ENCODE measurements around the gene ALDH1A1. TPM values are rescaled to one million over a fixed set of nuclear protein-coding genes. Genes with fewer than 3 reads are reported as not detected.

Gene ALDH1A1
- polyA plus RNA-seq, 1 experiment, result 7.0 TPM

- no peak for TF ChIP-seq CTCF (IDR thresholded peaks at IDR 0.05; ENCODE audit: low read depth, low read length)
- H3K27ac ChIP-seq (ENCODE audit: low read depth, low read length), result no peak overlapping the region
- H3K27me3 ChIP-seq (ENCODE audit: control insufficient read depth, insufficient read depth, low read length), result no peaks in the 10 kb centered on the region
- H3K4me3 ChIP-seq (ENCODE audit: low read depth, low read length), result no peak overlapping the region
- CTCF ChIA-PET, result no interaction called here
- H3K9me3 ChIP-seq (ENCODE audit: control insufficient read depth, insufficient read depth, low read length), result no peaks in the 10 kb centered on the region
- POLR2A ChIA-PET, result no interaction called here
- DNase-seq (ENCODE audit: low read depth, low spot score), result no peak
Observed at GRCh38 chr9:72955571-72955970, 2.7 kb upstream of the ALDH1A1 start.

GRCh38 chr9:72955126-72955455 is 2.2 kb upstream of the ALDH1A1 start:
- no peaks in the 10 kb centered on the region for H3K27me3 ChIP-seq (ENCODE audit: control insufficient read depth, insufficient read depth, low read length)
- no peak overlapping the region for H3K27ac ChIP-seq (ENCODE audit: low read depth, low read length)
- POLR2A ChIA-PET, result no interaction called here
- H3K4me3 ChIP-seq (ENCODE audit: low read depth, low read length), result no peak overlapping the region
- no peak for DNase-seq (ENCODE audit: low read depth, low spot score)
- no peak for TF ChIP-seq CTCF (IDR thresholded peaks at IDR 0.05; ENCODE audit: low read depth, low read length)
- CTCF ChIA-PET, result no interaction called here
- H3K9me3 ChIP-seq (ENCODE audit: control insufficient read depth, insufficient read depth, low read length), result no peaks in the 10 kb centered on the region

GRCh38 chr9:72954431-72955125 is 1.7 kb upstream of the ALDH1A1 start:
- no peak overlapping the region for H3K27ac ChIP-seq (ENCODE audit: low read depth, low read length)
- H3K4me3 ChIP-seq (ENCODE audit: low read depth, low read length), result no peak overlapping the region
- H3K9me3 ChIP-seq (ENCODE audit: control insufficient read depth, insufficient read depth, low read length), result no peaks in the 10 kb centered on the region
- TF ChIP-seq CTCF (IDR thresholded peaks at IDR 0.05; ENCODE audit: low read depth, low read length), result no peak
- POLR2A ChIA-PET, result no interaction called here
- H3K27me3 ChIP-seq (ENCODE audit: control insufficient read depth, insufficient read depth, low read length), result no peaks in the 10 kb centered on the region
- no peak for DNase-seq (ENCODE audit: low read depth, low spot score)
- CTCF ChIA-PET, result interaction anchor here (0.6 kb wide), 1 partner anchor 1638 kb away, joined by 4 read pairs; no protein-coding TSS in a partner anchor

GRCh38 chr9:72952381-72952690 is 517 bp downstream of the ALDH1A1 start:
- DNase-seq (ENCODE audit: low read depth, low spot score), result no peak
- no peak overlapping the region for H3K27ac ChIP-seq (ENCODE audit: low read depth, low read length)
- POLR2A ChIA-PET, result no interaction called here
- H3K4me3 ChIP-seq (ENCODE audit: low read depth, low read length), result no peak overlapping the region
- CTCF ChIA-PET, result no interaction called here
- H3K9me3 ChIP-seq (ENCODE audit: control insufficient read depth, insufficient read depth, low read length), result no peaks in the 10 kb centered on the region
- TF ChIP-seq CTCF (IDR thresholded peaks at IDR 0.05; ENCODE audit: low read depth, low read length), result no peak
- H3K27me3 ChIP-seq (ENCODE audit: control insufficient read depth, insufficient read depth, low read length), result no peaks in the 10 kb centered on the region

- ChIA-PET POLR2A (no interaction called here), CTCF (interaction anchor here (0.5 kb wide), 1 partner anchor 671 kb away, joined by 4 read pairs; no protein-coding TSS in a partner anchor)
Observed at GRCh38 chr9:72951520-72952380, 1.1 kb downstream of the ALDH1A1 start.

More at GRCh38 chr9:72951520-72952380, 1.1 kb downstream of the ALDH1A1 start:
- H3K4me3 ChIP-seq (ENCODE audit: low read depth, low read length), result no peak overlapping the region
- no peak for TF ChIP-seq CTCF (IDR thresholded peaks at IDR 0.05; ENCODE audit: low read depth, low read length)
- no peaks in the 10 kb centered on the region for H3K27me3 ChIP-seq (ENCODE audit: control insufficient read depth, insufficient read depth, low read length)
- no peak for DNase-seq (ENCODE audit: low read depth, low spot score)
- no peaks in the 10 kb centered on the region for H3K9me3 ChIP-seq (ENCODE audit: control insufficient read depth, insufficient read depth, low read length)
- H3K27ac ChIP-seq (ENCODE audit: low read depth, low read length), result no peak overlapping the region

Measured in AG04450 (cell line).